Measurements from ENCODE around the gene GABRR1. TPM values are rescaled to one million over a fixed set of nuclear protein-coding genes. Genes with fewer than 3 reads are reported as not detected.
A peak's percentile ranks its signal among the peaks of the same experiment; 100 is the strongest.

GABRR1 gene
- total and polyA plus RNA-seq, 2 of the 13 experiments (the other 11 are each of a cell fraction or from before 2014, with no cell fraction given) = not detected

- TF ChIP-seq ZNF605 (CRISPR knock-in tag; IDR thresholded peaks at IDR 0.05) (0 out of 2 replicates have a peak, but pooled peaks have one; percentile 34), GATAD2A (CRISPR knock-in tag; IDR thresholded peaks at IDR 0.05) (peak; percentile 82), SOX6 (IDR thresholded peaks at IDR 0.05) (no peak), SOX6 (CRISPR knock-in tag; IDR thresholded peaks at IDR 0.05) (peak; percentile 59), ZNF354B (CRISPR knock-in tag; IDR thresholded peaks at IDR 0.05) (no peak), ZFP36 (IDR thresholded peaks at IDR 0.05; ENCODE audit: borderline replicate concordance, low read depth, low read length, partially characterized antibody) (no peak), ISL2 (CRISPR knock-in tag; IDR thresholded peaks at IDR 0.05) (0 out of 2 replicates have a peak, but pooled peaks have one; percentile 36), SIN3B (IDR thresholded peaks at IDR 0.05; ENCODE audit: low read length) (no peak), TBX2 (CRISPR knock-in tag; IDR thresholded peaks at IDR 0.05; ENCODE audit: borderline replicate concordance) (no peak; the same call in 1 of the 2 replicates), PHF21A (CRISPR knock-in tag; IDR thresholded peaks at IDR 0.05) (peak; percentile 87), ZNF460 (CRISPR knock-in tag; IDR thresholded peaks at IDR 0.05; ENCODE audit: borderline replicate concordance) (no peak), ZNF570 (CRISPR knock-in tag; IDR thresholded peaks at IDR 0.05; ENCODE audit: borderline replicate concordance) (no peak), GABPA (IDR thresholded peaks at IDR 0.05; ENCODE audit: low read depth, low read length) (no peak), GABPA (CRISPR knock-in tag; IDR thresholded peaks at IDR 0.05; ENCODE audit: low read depth) (no peak), HOMEZ (CRISPR knock-in tag; IDR thresholded peaks at IDR 0.05; ENCODE audit: low read depth) (no peak), ZNF335 (CRISPR knock-in tag; IDR thresholded peaks at IDR 0.05) (peak; percentile 39; the same call in 1 of the 2 replicates)
- TF ChIP-seq, protein P1, sequence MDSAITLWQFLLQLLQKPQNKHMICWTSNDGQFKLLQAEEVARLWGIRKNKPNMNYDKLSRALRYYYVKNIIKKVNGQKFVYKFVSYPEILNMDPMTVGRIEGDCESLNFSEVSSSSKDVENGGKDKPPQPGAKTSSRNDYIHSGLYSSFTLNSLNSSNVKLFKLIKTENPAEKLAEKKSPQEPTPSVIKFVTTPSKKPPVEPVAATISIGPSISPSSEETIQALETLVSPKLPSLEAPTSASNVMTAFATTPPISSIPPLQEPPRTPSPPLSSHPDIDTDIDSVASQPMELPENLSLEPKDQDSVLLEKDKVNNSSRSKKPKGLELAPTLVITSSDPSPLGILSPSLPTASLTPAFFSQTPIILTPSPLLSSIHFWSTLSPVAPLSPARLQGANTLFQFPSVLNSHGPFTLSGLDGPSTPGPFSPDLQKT (CRISPR knock-in tag; IDR thresholded peaks at IDR 0.05; ENCODE audit: borderline replicate concordance) = no peak
- TF ChIP-seq, protein P2, sequence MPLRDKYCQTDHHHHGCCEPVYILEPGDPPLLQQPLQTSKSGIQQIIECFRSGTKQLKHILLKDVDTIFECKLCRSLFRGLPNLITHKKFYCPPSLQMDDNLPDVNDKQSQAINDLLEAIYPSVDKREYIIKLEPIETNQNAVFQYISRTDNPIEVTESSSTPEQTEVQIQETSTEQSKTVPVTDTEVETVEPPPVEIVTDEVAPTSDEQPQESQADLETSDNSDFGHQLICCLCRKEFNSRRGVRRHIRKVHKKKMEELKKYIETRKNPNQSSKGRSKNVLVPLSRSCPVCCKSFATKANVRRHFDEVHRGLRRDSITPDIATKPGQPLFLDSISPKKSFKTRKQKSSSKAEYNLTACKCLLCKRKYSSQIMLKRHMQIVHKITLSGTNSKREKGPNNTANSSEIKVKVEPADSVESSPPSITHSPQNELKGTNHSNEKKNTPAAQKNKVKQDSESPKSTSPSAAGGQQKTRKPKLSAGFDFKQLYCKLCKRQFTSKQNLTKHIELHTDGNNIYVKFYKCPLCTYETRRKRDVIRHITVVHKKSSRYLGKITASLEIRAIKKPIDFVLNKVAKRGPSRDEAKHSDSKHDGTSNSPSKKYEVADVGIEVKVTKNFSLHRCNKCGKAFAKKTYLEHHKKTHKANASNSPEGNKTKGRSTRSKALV (CRISPR knock-in tag; IDR thresholded peaks at IDR 0.05) = no peak
- TF ChIP-seq, protein P3, sequence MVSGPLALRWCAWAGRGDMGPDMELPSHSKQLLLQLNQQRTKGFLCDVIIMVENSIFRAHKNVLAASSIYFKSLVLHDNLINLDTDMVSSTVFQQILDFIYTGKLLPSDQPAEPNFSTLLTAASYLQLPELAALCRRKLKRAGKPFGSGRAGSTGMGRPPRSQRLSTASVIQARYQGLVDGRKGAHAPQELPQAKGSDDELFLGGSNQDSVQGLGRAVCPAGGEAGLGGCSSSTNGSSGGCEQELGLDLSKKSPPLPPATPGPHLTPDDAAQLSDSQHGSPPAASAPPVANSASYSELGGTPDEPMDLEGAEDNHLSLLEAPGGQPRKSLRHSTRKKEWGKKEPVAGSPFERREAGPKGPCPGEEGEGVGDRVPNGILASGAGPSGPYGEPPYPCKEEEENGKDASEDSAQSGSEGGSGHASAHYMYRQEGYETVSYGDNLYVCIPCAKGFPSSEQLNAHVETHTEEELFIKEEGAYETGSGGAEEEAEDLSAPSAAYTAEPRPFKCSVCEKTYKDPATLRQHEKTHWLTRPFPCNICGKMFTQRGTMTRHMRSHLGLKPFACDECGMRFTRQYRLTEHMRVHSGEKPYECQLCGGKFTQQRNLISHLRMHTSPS (CRISPR knock-in tag; IDR thresholded peaks at IDR 0.05; ENCODE audit: low read depth) = no peak
Observed at GRCh38 chr6:89140347-89141156, 76.6 kb downstream of the GABRR1 start (continued).
